Raji (cell line): ENCODE measurements around the gene PLA2G2F.

Source experiments
- POLR2A ChIP-seq: IDR thresholded peaks from 2 replicates; pipeline ENCODE4 v1.6.1; 2011; ENCODE audit warnings: low read depth, low read length, control low read depth; ENCODE audit not compliant: insufficient read depth

PLA2G2F gene

GRCh38 chr1:20126806-20127440 lies 12.2 kb upstream of the PLA2G2F start:
- TF ChIP-seq POLR2A, result no peak

GRCh38 chr1:20134995-20135394 lies 4.1 kb upstream of the PLA2G2F start:
- no peak for TF ChIP-seq POLR2A

GRCh38 chr1:20136249-20136648 lies 2.9 kb upstream of the PLA2G2F start:
- no peak for TF ChIP-seq POLR2A

GRCh38 chr1:20137055-20137454 lies 2.1 kb upstream of the PLA2G2F start:
- TF ChIP-seq POLR2A, result no peak

- TF ChIP-seq POLR2A, result no peak
These were observed 1.5 kb upstream of the PLA2G2F start for GRCh38 chr1:20137604-20138003.

- no peak for TF ChIP-seq POLR2A
These were observed 777 bp upstream of the PLA2G2F start for GRCh38 chr1:20138346-20138745.

- no peak for TF ChIP-seq POLR2A
These were observed 871 bp downstream of the PLA2G2F start for GRCh38 chr1:20139776-20140612.

GRCh38 chr1:20141001-20141400 lies 1.9 kb downstream of the PLA2G2F start:
- TF ChIP-seq POLR2A, result no peak

GRCh38 chr1:20141466-20141865 lies 2.3 kb downstream of the PLA2G2F start:
- no peak for TF ChIP-seq POLR2A

- TF ChIP-seq POLR2A, result no peak
These were observed 3.0 kb downstream of the PLA2G2F start for GRCh38 chr1:20142001-20142710.

- TF ChIP-seq POLR2A, result no peak
These were observed 4.2 kb downstream of the PLA2G2F start for GRCh38 chr1:20143318-20143717.

GRCh38 chr1:20143734-20144565 lies 4.8 kb downstream of the PLA2G2F start:
- TF ChIP-seq POLR2A, result no peak

GRCh38 chr1:20147846-20148570 lies 8.9 kb downstream of the PLA2G2F start:
- no peak for TF ChIP-seq POLR2A
